ENCODE results near the gene LEKR1.

LEKR1 gene

DNA sequence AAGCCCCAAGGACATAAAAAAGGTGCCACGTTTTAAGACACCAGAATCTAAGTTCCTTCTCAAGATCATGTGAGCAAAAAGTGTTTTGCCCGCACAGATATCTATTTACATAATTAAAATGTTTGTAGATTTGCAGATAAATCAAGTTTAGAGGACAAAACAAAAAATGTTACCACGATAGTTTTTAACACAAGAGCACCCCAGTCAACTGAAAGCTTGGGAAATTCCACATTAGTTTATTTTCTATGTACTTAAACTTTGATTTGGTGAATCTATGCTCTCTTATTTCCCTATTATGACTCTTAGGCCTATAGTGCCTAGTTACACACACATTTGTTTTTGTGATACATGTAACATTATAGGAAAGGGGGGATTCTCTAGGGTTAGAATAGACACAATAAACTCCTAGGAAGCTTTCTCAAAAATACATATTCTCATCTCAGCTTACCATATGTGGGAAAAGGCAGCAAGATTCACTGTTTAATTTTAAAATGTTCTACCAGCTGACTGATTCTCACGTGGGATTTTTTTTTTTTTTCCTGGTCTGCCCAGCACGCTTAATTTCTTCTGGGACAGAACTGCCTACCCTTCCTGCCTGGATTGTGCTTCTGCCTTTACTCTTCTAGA, 8.4 kb upstream of the LEKR1 start:
- H2BK5ac ChIP-seq (ENCODE audit: low read length), result no peak overlapping the region
- no peak overlapping the region for H2AK5ac ChIP-seq (ENCODE audit: low read depth, low read length)
- H3K9ac ChIP-seq (ENCODE audit: low read depth, low read length, poor library complexity), result no peak overlapping the region
- H2BK12ac ChIP-seq (ENCODE audit: low read length), result no peak overlapping the region
- no peak overlapping the region for H2BK120ac ChIP-seq (ENCODE audit: low read depth, low read length)
- H3K4me2 ChIP-seq (ENCODE audit: insufficient read depth, low read length, poor library complexity, severe bottlenecking), result no peak overlapping the region
- H2AFZ ChIP-seq (ENCODE audit: low read length), result peak overlapping the region; percentile 92
- no peak for DNase-seq (ENCODE audit: low spot score)
- no peak overlapping the region for H4K91ac ChIP-seq (ENCODE audit: low read depth, low read length, poor library complexity)
- H3K9me3 ChIP-seq (replicated peaks in 1 of 2; ENCODE audit: control insufficient read depth in 2 of 2, insufficient read depth in 1 of 2, low read depth in 1 of 2, low read length in 2 of 2), result no peaks in the 10 kb centered on the region
- H3K79me1 ChIP-seq (ENCODE audit: low read depth, low read length), result no peaks in the 10 kb centered on the region
- no CpG with 5 or more reads among the region's 5 CpGs for WGBS, 2 donors (ENCODE audit: extremely low coverage in 2 of 2, insufficient read length in 2 of 2, insufficient replicate concordance in 1 of 2)
- no peak overlapping the region for H3K23ac ChIP-seq (ENCODE audit: low read depth, low read length, poor library complexity)
- peaks cover 0 to 2% of the 10 kb centered on the region in 2 donors for H3K4me1 ChIP-seq (ENCODE audit: control insufficient read depth in 2 of 2, insufficient read depth in 1 of 2, low read depth in 1 of 2, low read length in 2 of 2)
- H4K8ac ChIP-seq (ENCODE audit: low read depth, low read length), result no peak overlapping the region
- H3K4ac ChIP-seq (ENCODE audit: low read length), result no peak overlapping the region
- no peak overlapping the region for H3K27ac ChIP-seq (replicated peaks; ENCODE audit: low read length)
- H3K18ac ChIP-seq (ENCODE audit: low read length), result no peak overlapping the region
- H3K27me3 ChIP-seq (ENCODE audit: control insufficient read depth in 3 of 3, insufficient read depth in 3 of 3, low read depth in 1 of 3, low read length in 3 of 3), result peaks cover 0 to 13% (median 0%) of the 10 kb centered on the region in 3 experiments
- H2BK15ac ChIP-seq (ENCODE audit: low read length), result no peak overlapping the region
- no peak overlapping the region for H3K14ac ChIP-seq (ENCODE audit: low read length)
- H3K4me3 ChIP-seq (ENCODE audit: low read length in 2 of 2), result peak overlapping the region in 1 of 2 donors; percentile 51
- H3K36me3 ChIP-seq (replicated peaks in 1 of 2; ENCODE audit: control insufficient read depth in 2 of 2, insufficient read depth in 2 of 2, low read length in 2 of 2), result no peaks in the 10 kb centered on the region

- no peaks in the 10 kb centered on the region for H3K79me1 ChIP-seq (ENCODE audit: low read depth, low read length)
- peaks cover 0 to 2% of the 10 kb centered on the region in 2 donors for H3K4me1 ChIP-seq (ENCODE audit: control insufficient read depth in 2 of 2, insufficient read depth in 1 of 2, low read depth in 1 of 2, low read length in 2 of 2)
- no peak overlapping the region for H2AFZ ChIP-seq (ENCODE audit: low read length)
- no peak overlapping the region for H3K9ac ChIP-seq (ENCODE audit: low read depth, low read length, poor library complexity)
- WGBS, 2 donors (ENCODE audit: extremely low coverage in 2 of 2, insufficient read length in 2 of 2, insufficient replicate concordance in 1 of 2), result no CpG with 5 or more reads among the region's 2 CpGs
- H3K14ac ChIP-seq (ENCODE audit: low read length), result no peak overlapping the region
- H4K8ac ChIP-seq (ENCODE audit: low read depth, low read length), result no peak overlapping the region
- H2BK5ac ChIP-seq (ENCODE audit: low read length), result no peak overlapping the region
- H2BK120ac ChIP-seq (ENCODE audit: low read depth, low read length), result no peak overlapping the region
- no peak overlapping the region for H2BK12ac ChIP-seq (ENCODE audit: low read length)
- no peak overlapping the region for H2BK15ac ChIP-seq (ENCODE audit: low read length)
- H3K23ac ChIP-seq (ENCODE audit: low read depth, low read length, poor library complexity), result no peak overlapping the region
- peaks cover 0 to 13% (median 0%) of the 10 kb centered on the region in 3 experiments for H3K27me3 ChIP-seq (ENCODE audit: control insufficient read depth in 3 of 3, insufficient read depth in 3 of 3, low read depth in 1 of 3, low read length in 3 of 3)
- H3K27ac ChIP-seq (replicated peaks; ENCODE audit: low read length), result no peak overlapping the region
- H3K18ac ChIP-seq (ENCODE audit: low read length), result no peak overlapping the region
- H3K4me2 ChIP-seq (ENCODE audit: insufficient read depth, low read length, poor library complexity, severe bottlenecking), result no peak overlapping the region
- no peak overlapping the region for H4K91ac ChIP-seq (ENCODE audit: low read depth, low read length, poor library complexity)
- H2AK5ac ChIP-seq (ENCODE audit: low read depth, low read length), result no peak overlapping the region
- no peak overlapping the region for H3K4me3 ChIP-seq (ENCODE audit: low read length in 2 of 2)
- H3K36me3 ChIP-seq (replicated peaks in 1 of 2; ENCODE audit: control insufficient read depth in 2 of 2, insufficient read depth in 2 of 2, low read length in 2 of 2), result no peaks in the 10 kb centered on the region
- no peaks in the 10 kb centered on the region for H3K9me3 ChIP-seq (replicated peaks in 1 of 2; ENCODE audit: control insufficient read depth in 2 of 2, insufficient read depth in 1 of 2, low read depth in 1 of 2, low read length in 2 of 2)
- DNase-seq (ENCODE audit: low spot score), result no peak
- H3K4ac ChIP-seq (ENCODE audit: low read length), result no peak overlapping the region
Measured at GRCh38 chr3:156818273-156818651, 7.9 kb upstream of the LEKR1 start.

DNA sequence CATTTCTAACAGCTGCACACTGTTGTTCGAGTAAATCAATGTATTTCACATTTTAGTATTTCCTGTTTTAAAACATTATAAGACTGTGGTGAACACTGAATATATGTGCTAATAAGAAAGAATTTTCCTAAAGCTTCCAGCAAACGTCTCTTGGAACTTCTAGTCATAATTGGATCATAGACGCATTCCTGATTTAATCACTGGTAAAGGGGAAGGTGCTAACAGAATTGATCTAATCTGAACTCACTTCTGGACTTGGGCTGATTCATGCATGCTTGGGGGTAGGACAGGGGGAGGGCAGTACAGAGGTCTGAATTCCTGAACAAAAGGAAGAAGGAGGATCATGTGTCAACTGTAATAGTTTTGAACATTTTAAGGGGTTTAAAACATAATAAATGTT, 7.3 kb upstream of the LEKR1 start:
- Histone ChIP-seq H2BK5ac (ENCODE audit: low read length) (no peak overlapping the region), H4K8ac (ENCODE audit: low read depth, low read length) (no peak overlapping the region), H2BK15ac (ENCODE audit: low read length) (no peak overlapping the region), H3K79me1 (ENCODE audit: low read depth, low read length) (no peaks in the 10 kb centered on the region), H3K4me3 (ENCODE audit: low read length in 2 of 2) (no peak overlapping the region), H3K18ac (ENCODE audit: low read length) (no peak overlapping the region), H2BK120ac (ENCODE audit: low read depth, low read length) (no peak overlapping the region), H3K4me2 (ENCODE audit: insufficient read depth, low read length, poor library complexity, severe bottlenecking) (no peak overlapping the region), H3K14ac (ENCODE audit: low read length) (no peak overlapping the region), H2AK5ac (ENCODE audit: low read depth, low read length) (no peak overlapping the region), H3K9ac (ENCODE audit: low read depth, low read length, poor library complexity) (no peak overlapping the region), H3K9me3 (replicated peaks in 1 of 2; ENCODE audit: control insufficient read depth in 2 of 2, insufficient read depth in 1 of 2, low read depth in 1 of 2, low read length in 2 of 2) (no peaks in the 10 kb centered on the region), H2AFZ (ENCODE audit: low read length) (no peak overlapping the region), H4K91ac (ENCODE audit: low read depth, low read length, poor library complexity) (no peak overlapping the region), H3K27ac (replicated peaks; ENCODE audit: low read length) (no peak overlapping the region), H3K4ac (ENCODE audit: low read length) (no peak overlapping the region), H3K36me3 (replicated peaks in 1 of 2; ENCODE audit: control insufficient read depth in 2 of 2, insufficient read depth in 2 of 2, low read length in 2 of 2) (no peaks in the 10 kb centered on the region), H2BK12ac (ENCODE audit: low read length) (no peak overlapping the region), H3K4me1 (ENCODE audit: control insufficient read depth in 2 of 2, insufficient read depth in 1 of 2, low read depth in 1 of 2, low read length in 2 of 2) (peaks cover 0 to 2% of the 10 kb centered on the region in 2 donors), H3K27me3 (ENCODE audit: control insufficient read depth in 3 of 3, insufficient read depth in 3 of 3, low read depth in 1 of 3, low read length in 3 of 3) (peaks cover 0 to 13% (median 0%) of the 10 kb centered on the region in 3 experiments), H3K23ac (ENCODE audit: low read depth, low read length, poor library complexity) (no peak overlapping the region)
- no peak for DNase-seq (ENCODE audit: low spot score)
- no CpG with 5 or more reads among the region's 3 CpGs for WGBS, 2 donors (ENCODE audit: extremely low coverage in 2 of 2, insufficient read length in 2 of 2, insufficient replicate concordance in 1 of 2)

GRCh38 chr3:156819842-156820691, 6.1 kb upstream of the LEKR1 start:
- H3K9ac ChIP-seq (ENCODE audit: low read depth, low read length, poor library complexity), result no peak overlapping the region
- no peak overlapping the region for H4K91ac ChIP-seq (ENCODE audit: low read depth, low read length, poor library complexity)
- no peak overlapping the region for H3K4ac ChIP-seq (ENCODE audit: low read length)
- no peak overlapping the region for H3K23ac ChIP-seq (ENCODE audit: low read depth, low read length, poor library complexity)
- no peaks in the 10 kb centered on the region for H3K36me3 ChIP-seq (replicated peaks in 1 of 2; ENCODE audit: control insufficient read depth in 2 of 2, insufficient read depth in 2 of 2, low read length in 2 of 2)
- no peak overlapping the region for H2BK15ac ChIP-seq (ENCODE audit: low read length)
- no peak overlapping the region for H3K18ac ChIP-seq (ENCODE audit: low read length)
- no peak overlapping the region for H2BK120ac ChIP-seq (ENCODE audit: low read depth, low read length)
- DNase-seq (ENCODE audit: low spot score), result no peak
- no peak overlapping the region for H3K4me2 ChIP-seq (ENCODE audit: insufficient read depth, low read length, poor library complexity, severe bottlenecking)
- H3K27ac ChIP-seq (replicated peaks; ENCODE audit: low read length), result no peak overlapping the region
- WGBS, 2 donors (ENCODE audit: extremely low coverage in 2 of 2, insufficient read length in 2 of 2, insufficient replicate concordance in 1 of 2), result no CpG with 5 or more reads among the region's 6 CpGs
- no peaks in the 10 kb centered on the region for H3K79me1 ChIP-seq (ENCODE audit: low read depth, low read length)
- H4K8ac ChIP-seq (ENCODE audit: low read depth, low read length), result no peak overlapping the region
- no peak overlapping the region for H2BK12ac ChIP-seq (ENCODE audit: low read length)
- no peak overlapping the region for H2BK5ac ChIP-seq (ENCODE audit: low read length)
- no peak overlapping the region for H3K14ac ChIP-seq (ENCODE audit: low read length)
- peaks cover 0 to 13% (median 0%) of the 10 kb centered on the region in 3 experiments for H3K27me3 ChIP-seq (ENCODE audit: control insufficient read depth in 3 of 3, insufficient read depth in 3 of 3, low read depth in 1 of 3, low read length in 3 of 3)
- no peak overlapping the region for H2AK5ac ChIP-seq (ENCODE audit: low read depth, low read length)
- H3K4me3 ChIP-seq (ENCODE audit: low read length in 2 of 2), result no peak overlapping the region
- peaks cover 0 to 2% of the 10 kb centered on the region in 2 donors for H3K4me1 ChIP-seq (ENCODE audit: control insufficient read depth in 2 of 2, insufficient read depth in 1 of 2, low read depth in 1 of 2, low read length in 2 of 2)
- no peaks in the 10 kb centered on the region for H3K9me3 ChIP-seq (replicated peaks in 1 of 2; ENCODE audit: control insufficient read depth in 2 of 2, insufficient read depth in 1 of 2, low read depth in 1 of 2, low read length in 2 of 2)
- no peak overlapping the region for H2AFZ ChIP-seq (ENCODE audit: low read length)
